Neuron (in vitro differentiated cells): Measurements from ENCODE around the gene KCTD1.

ENCODE experiments used
- H2AFZ ChIP-seq: one replicate; pipeline ENCODE4 v1.6.1; 2013; ENCODE audit warnings: low read depth, mild to moderate bottlenecking, inconsistent platforms, low read length, moderate library complexity
- H3K27me3 ChIP-seq: one replicate; pipeline ENCODE4 v1.6.1; 2013; ENCODE audit warnings: low read length; ENCODE audit not compliant: insufficient read depth
- H3K36me3 ChIP-seq: one replicate; pipeline ENCODE4 v1.6.1; 2013; ENCODE audit warnings: low read length; ENCODE audit not compliant: insufficient read depth
- H3K4me1 ChIP-seq: one replicate; pipeline ENCODE4 v1.6.1; 2013; ENCODE audit warnings: low read length; ENCODE audit not compliant: insufficient read depth
- H3K4me3 ChIP-seq: 2 replicates; pipeline ENCODE4 v1.5.1; 2013; ENCODE audit warnings: mild to moderate bottlenecking, low read length, moderate library complexity
- H3K9me3 ChIP-seq: one replicate; pipeline ENCODE4 v1.6.1; 2013; ENCODE audit warnings: low read length

The KCTD1 gene

DNA sequence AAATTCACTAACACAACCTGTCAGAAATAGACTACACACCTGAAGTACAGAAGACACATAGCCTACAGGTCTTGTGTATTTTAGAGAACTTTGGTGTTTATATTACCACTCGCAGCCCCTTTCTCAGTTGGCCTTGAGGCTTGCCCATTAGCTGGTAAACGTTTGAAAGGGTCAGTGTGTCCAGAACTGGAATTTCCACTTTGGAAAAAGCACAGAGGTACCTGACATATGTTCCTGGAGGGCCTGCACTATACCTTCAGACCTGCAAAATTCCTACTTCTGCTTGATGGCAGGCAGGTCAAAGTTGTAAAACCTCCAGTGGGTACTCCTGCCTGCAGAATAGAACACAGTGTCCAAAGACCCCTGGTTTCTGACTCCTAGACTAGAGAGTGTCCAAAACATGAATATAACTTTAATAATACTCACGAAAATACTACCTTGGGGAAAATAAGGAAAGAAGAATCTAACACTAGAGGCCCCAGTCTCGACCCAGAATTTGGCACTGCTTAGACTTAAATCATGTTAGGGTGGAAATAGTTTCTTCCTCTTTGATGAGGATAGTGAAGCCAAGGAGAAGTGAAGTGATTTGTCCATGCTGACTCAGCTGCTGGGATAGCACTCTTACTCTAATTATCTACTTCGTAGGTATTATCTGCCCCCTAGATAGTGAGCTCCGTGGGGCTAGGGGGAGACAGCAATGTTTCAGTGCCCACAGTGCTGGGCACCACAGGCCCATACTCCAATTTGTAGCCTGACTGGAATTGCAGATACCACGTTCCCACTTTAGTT is 2.8 kb downstream of the KCTD1 start:
- Histone ChIP-seq H3K4me3 (peak overlapping the region; percentile 19), H3K4me1 (peaks cover 60% of the 10 kb centered on the region), H3K9me3 (peaks cover 9% of the 10 kb centered on the region), H3K27me3 (no peaks in the 10 kb centered on the region), H2AFZ (no peak overlapping the region), H3K36me3 (peaks cover 26% of the 10 kb centered on the region)

- Histone ChIP-seq H3K4me3 (peak overlapping the region; percentile 19), H3K9me3 (peaks cover 9% of the 10 kb centered on the region), H3K36me3 (peaks cover 26% of the 10 kb centered on the region), H3K27me3 (no peaks in the 10 kb centered on the region), H2AFZ (no peak overlapping the region), H3K4me1 (peaks cover 65% of the 10 kb centered on the region)
Observed at GRCh38 chr18:26544451-26544850, 3.9 kb downstream of the KCTD1 start.

DNA sequence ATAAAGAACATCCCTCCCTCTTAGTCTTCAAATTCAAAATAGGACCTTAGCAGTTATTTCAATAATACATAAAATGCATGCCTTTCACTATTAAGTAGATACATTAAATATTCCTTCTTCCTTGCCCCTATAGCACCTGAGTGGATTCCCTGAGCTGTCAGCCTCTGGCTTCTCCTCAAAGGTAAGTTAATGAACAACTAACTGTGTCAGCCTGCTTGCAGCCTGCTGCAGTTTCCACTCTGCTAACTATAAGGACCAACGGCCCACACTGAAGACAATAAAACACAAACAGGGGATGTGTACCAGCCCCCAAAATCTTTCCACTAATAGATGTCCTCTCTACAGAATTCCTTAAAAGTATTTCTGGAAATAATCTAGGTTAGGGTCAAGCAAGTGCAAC is 5.0 kb downstream of the KCTD1 start:
- peaks cover 26% of the 10 kb centered on the region for H3K36me3 ChIP-seq
- no peak overlapping the region for H3K4me3 ChIP-seq
- no peak overlapping the region for H2AFZ ChIP-seq
- H3K9me3 ChIP-seq, result peaks cover 9% of the 10 kb centered on the region
- H3K4me1 ChIP-seq, result peaks cover 66% of the 10 kb centered on the region
- no peaks in the 10 kb centered on the region for H3K27me3 ChIP-seq

DNA sequence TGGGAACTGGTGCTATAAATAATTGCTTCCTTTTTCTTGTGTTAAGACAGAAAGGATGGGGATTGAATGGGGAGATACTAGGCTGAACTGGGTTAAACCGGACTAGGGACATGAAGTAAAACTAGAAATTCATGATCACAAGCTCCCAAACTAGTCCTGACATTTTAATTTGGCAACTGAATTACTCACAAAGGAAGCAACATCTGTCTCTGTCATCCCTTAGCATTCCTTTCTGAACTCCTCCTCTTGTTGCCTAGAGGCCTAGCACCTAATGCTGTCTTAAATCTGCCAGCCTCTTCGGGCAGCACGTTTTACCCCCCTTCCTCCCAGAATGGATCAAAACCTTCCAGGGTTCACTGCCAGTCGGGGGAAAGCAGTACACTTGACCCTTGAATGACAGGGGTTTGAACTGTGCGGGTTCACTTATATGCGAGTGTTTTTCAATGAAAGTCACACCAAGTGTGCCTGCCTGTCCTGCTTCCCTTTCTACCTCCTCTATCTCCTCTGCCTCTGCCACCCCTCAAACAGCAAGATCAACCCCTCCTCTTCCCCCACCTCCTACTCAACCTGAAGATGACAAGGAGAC is 8.2 kb downstream of the KCTD1 start:
- no peaks in the 10 kb centered on the region for H3K9me3 ChIP-seq
- no peak overlapping the region for H2AFZ ChIP-seq
- peaks cover 41% of the 10 kb centered on the region for H3K4me1 ChIP-seq
- no peak overlapping the region for H3K4me3 ChIP-seq
- H3K27me3 ChIP-seq, result no peaks in the 10 kb centered on the region
- H3K36me3 ChIP-seq, result peaks cover 3% of the 10 kb centered on the region

DNA sequence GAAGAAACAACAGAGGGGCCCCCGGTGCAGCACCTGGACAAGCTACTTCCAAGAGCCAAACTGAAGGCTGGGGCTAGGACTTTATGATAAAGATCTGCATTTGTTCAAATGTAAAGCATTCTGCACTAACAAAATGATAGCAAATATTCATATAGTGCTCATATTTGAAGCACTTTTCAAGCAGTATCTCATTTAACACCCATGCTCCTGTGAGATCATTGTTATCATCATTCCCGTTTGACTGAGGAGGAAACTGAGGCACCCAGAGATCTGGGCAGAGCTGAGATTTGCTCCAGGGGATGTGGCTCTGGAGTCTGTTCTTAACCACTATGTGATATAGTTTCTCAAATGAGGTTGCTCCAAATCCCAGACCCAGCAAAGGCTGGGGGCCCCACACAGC is 9.8 kb downstream of the KCTD1 start:
- Histone ChIP-seq H2AFZ (no peak overlapping the region), H3K9me3 (no peaks in the 10 kb centered on the region), H3K36me3 (no peaks in the 10 kb centered on the region), H3K4me3 (no peak overlapping the region), H3K27me3 (no peaks in the 10 kb centered on the region), H3K4me1 (peaks cover 25% of the 10 kb centered on the region)

GRCh38 chr18:26536664-26537063 is 11.7 kb downstream of the KCTD1 start:
- Histone ChIP-seq H3K4me3 (no peak overlapping the region), H3K4me1 (peaks cover 22% of the 10 kb centered on the region), H3K9me3 (no peaks in the 10 kb centered on the region), H2AFZ (no peak overlapping the region), H3K27me3 (no peaks in the 10 kb centered on the region), H3K36me3 (no peaks in the 10 kb centered on the region)

GRCh38 chr18:26536032-26536431 is 12.3 kb downstream of the KCTD1 start:
- H3K4me1 ChIP-seq, result peaks cover 17% of the 10 kb centered on the region
- no peaks in the 10 kb centered on the region for H3K36me3 ChIP-seq
- no peaks in the 10 kb centered on the region for H3K9me3 ChIP-seq
- no peaks in the 10 kb centered on the region for H3K27me3 ChIP-seq
- no peak overlapping the region for H3K4me3 ChIP-seq
- no peak overlapping the region for H2AFZ ChIP-seq

- Histone ChIP-seq H3K4me1 (peaks cover 13% of the 10 kb centered on the region), H2AFZ (no peak overlapping the region), H3K27me3 (no peaks in the 10 kb centered on the region), H3K36me3 (no peaks in the 10 kb centered on the region), H3K9me3 (no peaks in the 10 kb centered on the region), H3K4me3 (no peak overlapping the region)
Observed at GRCh38 chr18:26535630-26536029, 12.7 kb downstream of the KCTD1 start.

- Histone ChIP-seq H3K9me3 (no peaks in the 10 kb centered on the region), H3K36me3 (no peaks in the 10 kb centered on the region), H3K27me3 (no peaks in the 10 kb centered on the region), H2AFZ (no peak overlapping the region), H3K4me3 (no peak overlapping the region), H3K4me1 (no peaks in the 10 kb centered on the region)
Observed at GRCh38 chr18:26532367-26533340, 15.7 kb downstream of the KCTD1 start.

GRCh38 chr18:26531605-26532298 is 16.6 kb downstream of the KCTD1 start:
- H3K36me3 ChIP-seq, result no peaks in the 10 kb centered on the region
- H3K4me1 ChIP-seq, result no peaks in the 10 kb centered on the region
- H3K4me3 ChIP-seq, result no peak overlapping the region
- H3K9me3 ChIP-seq, result no peaks in the 10 kb centered on the region
- no peak overlapping the region for H2AFZ ChIP-seq
- no peaks in the 10 kb centered on the region for H3K27me3 ChIP-seq

DNA sequence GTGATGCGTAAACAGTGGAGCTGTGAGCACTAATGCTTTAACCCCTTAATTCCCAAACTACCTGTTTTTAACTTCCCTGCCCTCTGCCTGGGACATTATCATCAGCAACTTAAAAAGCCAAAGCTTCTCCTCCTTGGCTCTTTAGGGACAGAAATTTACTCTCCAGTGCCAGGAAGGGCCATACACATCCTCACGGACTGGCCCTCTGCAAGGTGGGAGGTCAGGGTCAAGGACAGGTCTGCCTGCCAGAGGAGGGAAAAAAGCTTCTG is 21.5 kb downstream of the KCTD1 start:
- Histone ChIP-seq H3K36me3 (no peaks in the 10 kb centered on the region), H3K4me1 (peaks cover 6% of the 10 kb centered on the region), H3K4me3 (no peak overlapping the region), H3K27me3 (no peaks in the 10 kb centered on the region), H2AFZ (no peak overlapping the region), H3K9me3 (no peaks in the 10 kb centered on the region)

- no peaks in the 10 kb centered on the region for H3K27me3 ChIP-seq
- no peaks in the 10 kb centered on the region for H3K36me3 ChIP-seq
- no peak overlapping the region for H2AFZ ChIP-seq
- no peak overlapping the region for H3K4me3 ChIP-seq
- H3K4me1 ChIP-seq, result peaks cover 6% of the 10 kb centered on the region
- H3K9me3 ChIP-seq, result no peaks in the 10 kb centered on the region
Observed at GRCh38 chr18:26526128-26526965, 22.0 kb downstream of the KCTD1 start.
